SK-N-SH treated with all-trans-retinoic acid at 6 μM for 48 hours (cell line): ENCODE measurements around the gene ERP27.

Source experiments
- ISL1 ChIP-seq: fragments of 250-450 bp; sonication (Bioruptor Pico); IDR thresholded peaks from 2 replicates; pipeline ENCODE4 v2.1.2; 2022; ENCODE audit warnings: mild to moderate bottlenecking, moderate library complexity
- ZNF8 ChIP-seq: fragments of 450-650 bp; formaldehyde crosslinking; IDR thresholded peaks from 2 replicates; pipeline ENCODE4 v1.5.0; 2020; ENCODE audit warnings: mild to moderate bottlenecking, moderate library complexity

- no peak; the same call in 1 of the 2 replicates for TF ChIP-seq ISL1
- no peak for TF ChIP-seq ZNF8 (CRISPR knock-in tag)
These were observed 23.3 kb upstream of the ERP27 start, which contains the start of gene ARHGDIB for GRCh38 chr12:14961466-14962152.
